H1 (cell line): Measurements from ENCODE around the gene UCP2.

Experiments used
- CEBPB ChIP-seq: IDR thresholded peaks from 2 replicates; pipeline ENCODE4 v1.6.1; 2012; ENCODE audit warnings: low read depth, low read length
- HDAC2 ChIP-seq, 2 experiments: fragments of 300-600 bp in 1 of 2; sonication (generic) in 1 of 2; IDR thresholded peaks; 2 replicates each; pipeline ENCODE4 v1.6.1; 2011 to 2012; ENCODE audit warnings: low read depth in 2 of 2, low read length in 2 of 2, mild to moderate bottlenecking in 2 of 2, moderate library complexity in 2 of 2, borderline replicate concordance in 1 of 2, inconsistent platforms in 1 of 2
- NRF1 ChIP-seq: IDR thresholded peaks from 2 replicates; pipeline ENCODE4 v1.6.1; 2011; ENCODE audit warnings: mild to moderate bottlenecking, low read depth, low read length, improper control_type of control experiment
- SP1 ChIP-seq: IDR thresholded peaks from 2 replicates; pipeline ENCODE4 v1.6.1; 2011; ENCODE audit warnings: low read depth, low read length
- TEAD4 ChIP-seq: IDR thresholded peaks from 2 replicates; pipeline ENCODE4 v1.6.1; 2012; ENCODE audit warnings: low read depth, low read length, inconsistent platforms, mixed read lengths

- no peak for TF ChIP-seq SP1
- TF ChIP-seq TEAD4, result no peak
- no peak for TF ChIP-seq NRF1
- no peak for TF ChIP-seq HDAC2 (IDR thresholded peaks at IDR 0.05; ENCODE audit: borderline replicate concordance in 1 of 2, low read depth in 2 of 2, low read length in 2 of 2)
- TF ChIP-seq CEBPB, result no peak
Observed at GRCh38 chr11:74022546-74022945, 39.9 kb upstream of the UCP2 start.
